HG03097 (cell line): ENCODE measurements around the gene GADD45G.

Experiments used
- ATAC-seq: cut with Tn5 transposase; IDR thresholded peaks from one replicate; pipeline ENCODE4 v1.9.1; 2021; ENCODE audit not compliant: unreplicated experiment, low FRiP score

GADD45G gene

DNA sequence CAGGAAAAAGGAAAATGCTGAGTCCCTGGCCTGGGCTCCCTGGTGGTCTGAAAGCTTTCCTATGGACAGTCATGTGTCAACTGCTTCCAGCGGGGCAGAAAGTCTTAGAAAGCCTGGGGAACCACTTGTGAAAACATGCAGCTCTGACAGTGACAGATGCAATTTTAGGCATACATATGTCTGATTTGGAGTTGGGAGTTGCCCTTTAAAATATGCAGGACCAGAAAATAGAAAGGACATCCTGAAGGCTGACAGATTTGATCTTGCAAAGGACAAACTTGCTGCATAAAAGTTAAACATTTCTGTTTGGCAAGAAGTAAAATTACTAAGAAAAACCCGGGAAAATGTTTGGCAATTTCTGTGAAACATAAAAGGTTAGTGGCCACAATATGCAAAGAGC, 23.8 kb downstream of the GADD45G start:
- no peak for ATAC-seq

GRCh38 chr9:89629081-89629976, 24.5 kb downstream of the GADD45G start:
- no peak for ATAC-seq

DNA sequence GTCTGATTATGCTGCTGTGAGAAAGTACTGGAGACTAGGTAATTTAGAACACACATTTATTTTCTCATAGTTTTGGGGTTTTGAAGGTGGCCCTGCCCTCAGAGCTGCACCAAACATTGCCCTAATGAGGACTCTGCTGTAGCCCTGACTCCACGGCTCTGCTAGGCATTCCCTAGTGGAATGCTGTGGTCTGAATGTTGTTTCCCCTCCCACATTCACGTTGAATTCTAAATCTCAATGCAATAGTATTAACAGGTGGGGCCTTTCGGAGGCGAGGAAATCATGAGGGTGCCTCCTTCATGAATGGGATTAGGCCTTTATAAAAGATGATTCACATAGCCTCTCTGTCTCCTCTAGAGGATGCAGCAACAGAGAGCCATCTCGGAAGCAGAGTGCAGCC, 25.7 kb downstream of the GADD45G start:
- ATAC-seq, result no peak

GRCh38 chr9:89631384-89631783, 26.6 kb downstream of the GADD45G start:
- ATAC-seq, result no peak

- ATAC-seq, result no peak
Measured at GRCh38 chr9:89632192-89632733, 27.5 kb downstream of the GADD45G start.

GRCh38 chr9:89632736-89633135, 27.9 kb downstream of the GADD45G start:
- no peak for ATAC-seq

- no peak for ATAC-seq
Measured at GRCh38 chr9:89633404-89633803, 28.6 kb downstream of the GADD45G start.

- no peak for ATAC-seq
Measured at GRCh38 chr9:89633920-89634319, 29.1 kb downstream of the GADD45G start.

- no peak for ATAC-seq
Measured at GRCh38 chr9:89634995-89635742, 30.4 kb downstream of the GADD45G start.

- no peak for ATAC-seq
Measured at GRCh38 chr9:89635816-89636215, 31.0 kb downstream of the GADD45G start.

DNA sequence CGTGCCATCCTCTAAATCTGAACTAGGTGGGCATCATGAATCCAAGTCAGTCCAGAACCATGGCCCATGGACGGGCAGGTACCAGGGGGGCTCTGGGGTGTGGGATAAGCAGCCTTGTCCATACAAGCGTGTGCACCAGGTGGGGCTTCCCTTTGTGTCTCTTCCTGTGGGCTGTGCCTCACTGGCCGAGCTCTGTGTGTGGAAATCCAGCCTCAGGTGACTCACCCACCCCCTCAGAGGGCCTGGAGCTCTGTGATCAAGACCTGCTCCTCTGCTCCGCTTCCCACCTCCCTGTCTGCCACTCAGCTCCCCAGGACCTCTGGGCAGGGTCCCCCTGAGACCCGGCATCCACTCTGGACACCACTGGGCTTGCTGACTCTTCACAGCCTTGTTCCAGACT, 33.0 kb downstream of the GADD45G start:
- no peak for ATAC-seq

DNA sequence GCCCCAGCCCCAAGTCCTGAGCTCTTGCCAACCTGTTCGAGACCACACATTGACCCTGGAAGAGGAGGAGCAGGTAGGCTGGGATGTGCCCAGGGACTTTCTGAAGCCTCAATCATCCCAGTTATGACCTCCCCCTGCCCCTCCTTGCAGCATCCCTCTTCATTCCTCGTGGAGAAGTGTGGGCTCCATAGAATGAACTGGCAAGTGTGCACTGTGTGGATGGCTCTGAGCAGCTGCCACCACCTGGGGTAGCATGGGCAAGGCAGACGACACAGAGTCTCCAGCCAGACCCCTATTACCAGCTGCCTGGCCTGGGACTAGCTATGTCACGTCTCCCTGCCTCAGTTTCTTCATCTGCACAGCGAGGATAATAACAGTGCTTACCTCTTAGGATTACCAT, 33.5 kb downstream of the GADD45G start:
- no peak for ATAC-seq

DNA sequence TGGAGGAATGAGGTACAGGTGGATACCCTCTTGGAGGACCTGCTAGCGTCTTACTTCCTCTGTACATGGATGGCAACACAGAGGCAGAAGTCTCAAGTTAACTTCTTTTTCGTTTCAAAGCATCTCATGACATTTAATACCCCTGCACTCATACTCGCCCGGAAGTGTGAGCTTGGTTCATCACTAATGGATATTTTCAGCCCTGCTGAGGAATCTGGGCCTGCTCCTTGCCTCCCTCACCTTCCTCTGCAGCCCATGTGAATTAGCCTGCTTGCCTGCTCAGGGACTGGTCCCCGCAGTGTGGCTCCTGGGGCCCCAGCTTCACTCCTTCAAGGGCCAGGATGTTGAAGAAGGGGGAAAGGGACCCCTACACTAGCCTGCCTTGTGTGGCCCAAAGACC, 34.1 kb downstream of the GADD45G start:
- ATAC-seq, result no peak

- ATAC-seq, result no peak
Measured at GRCh38 chr9:89639367-89639795, 34.6 kb downstream of the GADD45G start.

DNA sequence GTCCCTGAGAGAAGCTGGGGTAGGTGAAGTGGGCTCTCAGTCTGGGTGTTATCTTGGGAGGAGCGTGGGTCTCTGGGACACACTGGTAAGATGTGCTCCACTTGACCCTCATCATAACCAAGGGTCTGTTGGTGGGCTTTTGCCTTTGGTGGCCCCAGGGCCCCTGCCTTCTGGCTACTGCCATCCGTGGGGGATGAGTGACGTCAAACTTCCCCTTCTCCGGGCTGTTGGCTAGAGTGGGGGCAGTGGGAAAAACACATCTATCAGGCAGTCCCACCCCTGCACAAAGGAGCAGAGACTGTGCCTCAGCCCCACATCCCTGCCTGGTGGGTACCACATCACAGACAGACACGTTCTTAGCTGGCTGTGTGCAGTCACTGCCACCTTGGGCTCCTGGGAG, 35.1 kb downstream of the GADD45G start:
- no peak for ATAC-seq

GRCh38 chr9:89640361-89640760, 35.5 kb downstream of the GADD45G start:
- no peak for ATAC-seq

DNA sequence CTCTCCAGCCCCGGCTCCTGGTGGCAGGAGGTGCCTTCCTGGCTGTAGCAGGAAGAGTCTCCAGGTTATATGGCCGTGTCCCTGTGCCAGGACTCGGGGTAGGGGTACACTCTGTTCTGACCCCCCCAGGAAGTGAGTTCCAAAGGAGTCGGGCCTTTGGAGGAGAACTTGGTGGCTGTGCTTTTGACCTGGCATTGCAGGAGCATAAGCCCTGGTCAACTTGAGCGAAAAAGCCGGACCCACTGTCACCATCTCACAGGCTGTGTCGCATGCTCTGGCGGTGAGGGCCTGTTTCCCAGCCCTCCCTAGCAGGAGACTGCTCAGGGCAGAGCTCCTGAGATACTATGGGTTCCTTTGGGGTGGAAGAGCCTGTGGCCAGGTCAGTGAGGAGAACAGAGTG, 36.0 kb downstream of the GADD45G start:
- no peak for ATAC-seq

DNA sequence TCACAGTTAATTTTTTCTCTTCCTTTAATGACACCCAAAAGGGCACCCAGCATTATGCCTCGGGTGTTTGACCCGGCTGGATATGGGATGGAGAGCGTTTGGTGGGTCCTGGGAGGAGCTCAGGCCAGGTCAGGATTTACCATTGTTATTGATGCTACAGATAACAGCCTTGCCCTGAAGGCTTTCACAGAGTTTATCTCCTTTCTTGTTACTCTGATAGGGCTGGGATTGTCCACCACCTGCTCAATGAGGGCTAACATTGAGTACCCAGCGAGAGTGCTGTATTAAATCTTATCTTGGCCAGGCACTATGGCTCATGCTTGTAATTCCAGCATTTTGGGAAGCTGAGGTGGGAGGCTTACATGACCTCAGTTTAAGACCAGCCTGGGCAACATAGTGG, 37.2 kb downstream of the GADD45G start:
- no peak for ATAC-seq

DNA sequence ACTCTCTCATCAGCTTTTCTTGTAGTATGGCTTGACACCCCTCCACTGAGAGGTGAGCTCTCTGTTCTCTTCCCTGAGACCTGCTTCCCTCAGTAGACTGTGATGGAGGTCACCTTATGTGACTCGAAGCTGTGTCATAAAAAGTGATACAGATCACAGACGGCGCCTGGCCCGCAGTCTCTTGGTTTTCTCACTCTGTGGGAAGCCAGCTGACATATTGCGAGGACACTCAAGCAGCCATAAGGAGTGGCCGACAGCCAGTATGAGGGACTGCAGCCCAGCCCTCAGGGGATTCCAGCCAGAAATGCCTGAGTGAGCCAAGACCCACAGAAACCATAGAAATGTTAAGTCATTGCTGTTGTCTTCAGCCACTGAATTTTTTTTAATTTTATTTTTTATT, 38.0 kb downstream of the GADD45G start:
- no peak for ATAC-seq

DNA sequence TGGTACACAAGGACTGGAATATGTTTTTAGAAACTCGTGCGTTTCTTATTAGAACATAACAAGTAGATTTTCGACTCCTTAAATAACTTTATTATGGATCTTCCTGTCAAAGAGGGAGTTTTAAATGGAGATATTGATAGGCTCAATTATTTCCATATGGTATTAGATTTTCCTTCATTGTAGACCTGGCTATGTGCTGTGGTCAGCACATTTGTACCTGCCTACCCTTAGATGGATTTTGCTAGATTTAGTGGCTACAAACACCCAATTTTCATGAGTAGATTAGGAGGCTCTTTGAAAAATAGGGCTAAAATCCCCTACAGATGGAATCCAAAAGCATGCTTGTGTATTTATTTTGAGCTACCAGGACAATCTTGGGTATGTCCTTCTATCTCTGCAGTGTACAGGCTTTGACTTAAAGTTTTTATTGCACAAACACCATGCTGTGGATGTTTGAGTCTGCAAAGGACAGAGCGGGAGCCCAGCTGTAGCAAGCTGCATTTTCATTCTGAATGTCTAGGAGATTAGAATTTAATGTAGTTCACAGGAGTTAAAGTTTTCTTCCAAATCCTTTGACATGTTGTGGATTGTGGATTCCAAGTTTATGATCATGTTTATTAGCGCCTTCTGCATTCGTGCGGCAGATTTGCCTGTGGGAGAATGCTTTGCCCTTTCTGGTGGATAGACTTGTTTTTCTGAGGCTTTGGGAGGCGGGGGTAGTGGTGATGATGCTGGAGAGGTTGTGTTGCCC, 41.6 kb downstream of the GADD45G start:
- ATAC-seq, result no peak
